Hepatocyte (in vitro differentiated cells): Measurements from ENCODE around the gene DENND1A. TPM values are rescaled to one million over a fixed set of nuclear protein-coding genes. Genes with fewer than 3 reads are reported as not detected.

Experiments used
- DNase-seq: peaks from one replicate; pipeline ENCODE4 v3.0.0-alpha.2; 2016; ENCODE audit warnings: low spot score
- H2AFZ ChIP-seq: fragments of 200-600 bp; sonication (generic); 2 replicates; pipeline ENCODE4 v1.6.0; 2016; ENCODE audit warnings: antibody characterized with exemption, mild to moderate bottlenecking
- H3K27ac ChIP-seq: fragments of 200-600 bp; sonication (generic); 2 replicates; pipeline ENCODE4 v1.5.1; 2016; ENCODE audit warnings: mild to moderate bottlenecking
- H3K27me3 ChIP-seq: fragments of 200-600 bp; sonication (generic); 2 replicates; pipeline ENCODE4 v1.6.1; 2016
- H3K36me3 ChIP-seq: fragments of 200-600 bp; sonication (generic); replicated peaks from 2 replicates; pipeline ENCODE4 v1.5.1; 2016; ENCODE audit warnings: low read depth; ENCODE audit not compliant: insufficient read depth
- H3K4me1 ChIP-seq: fragments of 200-600 bp; sonication (generic); 2 replicates; pipeline ENCODE4 v1.5.1; 2016; ENCODE audit warnings: mild to moderate bottlenecking, moderate library complexity; ENCODE audit not compliant: insufficient read depth
- H3K4me2 ChIP-seq: fragments of 200-600 bp; sonication (generic); 2 replicates; pipeline ENCODE4 v1.6.0; 2016
- H3K4me3 ChIP-seq: fragments of 200-600 bp; sonication (generic); 2 replicates; pipeline ENCODE4 v1.5.1; 2016; ENCODE audit warnings: mild to moderate bottlenecking
- H3K79me2 ChIP-seq: fragments of 200-600 bp; sonication (generic); 2 replicates; pipeline ENCODE4 v1.6.0; 2017; ENCODE audit warnings: mild to moderate bottlenecking
- H3K9me2 ChIP-seq: fragments of 200-600 bp; sonication (generic); replicated peaks from 2 replicates; pipeline ENCODE4 v1.6.0; 2017; ENCODE audit warnings: mild to moderate bottlenecking; ENCODE audit not compliant: insufficient read depth
- H3K9me3 ChIP-seq: fragments of 200-600 bp; sonication (generic); 2 replicates; pipeline ENCODE4 v1.5.1; 2016; ENCODE audit warnings: low read depth, mild to moderate bottlenecking
- H4K20me1 ChIP-seq: fragments of 200-600 bp; sonication (generic); 2 replicates; pipeline ENCODE4 v1.6.0; 2016; ENCODE audit warnings: mild to moderate bottlenecking; ENCODE audit not compliant: insufficient read depth, poor library complexity, severe bottlenecking
- CTCF ChIP-seq: fragments of 200-600 bp; sonication (generic); IDR thresholded peaks from 2 replicates; pipeline ENCODE4 v1.5.1; 2016; ENCODE audit warnings: antibody characterized with exemption, mild to moderate bottlenecking; ENCODE audit not compliant: poor library complexity
- EZH2 ChIP-seq: fragments of 200-600 bp; sonication (generic); IDR thresholded peaks from 2 replicates; pipeline ENCODE4 v1.6.1; 2016; ENCODE audit warnings: antibody characterized with exemption, mild to moderate bottlenecking, borderline replicate concordance
- EZH2phosphoT487 ChIP-seq: fragments of 200-600 bp; sonication (generic); IDR thresholded peaks from one replicate; pipeline ENCODE4 v1.6.1; 2018; ENCODE audit warnings: antibody characterized with exemption, mild to moderate bottlenecking, low read depth, moderate library complexity; ENCODE audit not compliant: unreplicated experiment, severe bottlenecking
- WGBS: methylation state at CpG from one replicate; pipeline ENCODE4 v1.1.6; 2016; ENCODE audit warnings: low lambda C conversion rate; ENCODE audit errors: missing lambda C conversion rate; 5-methylcytosine and 5-hydroxymethylcytosine counted together
- polyA plus RNA-seq: library from polyadenylated mRNA; unstranded; fragments of >200 nt; fragmentation: Nextera tagmentation; extraction: Ambion mirVana; gene quantifications from 2 replicates; pipeline ENCODE4 v1.2.1, GENCODE V29; 2016
- total RNA-seq: library from RNA; depleted of rRNA; stranded (reverse); fragments of >200 nt; gene quantifications from 2 replicates; pipeline ENCODE4 v1.2.3, GENCODE V29; 2014

The DENND1A gene
- total and polyA plus RNA-seq, 2 experiments from 2014 or later: 24.0 to 28.9 TPM

DNA sequence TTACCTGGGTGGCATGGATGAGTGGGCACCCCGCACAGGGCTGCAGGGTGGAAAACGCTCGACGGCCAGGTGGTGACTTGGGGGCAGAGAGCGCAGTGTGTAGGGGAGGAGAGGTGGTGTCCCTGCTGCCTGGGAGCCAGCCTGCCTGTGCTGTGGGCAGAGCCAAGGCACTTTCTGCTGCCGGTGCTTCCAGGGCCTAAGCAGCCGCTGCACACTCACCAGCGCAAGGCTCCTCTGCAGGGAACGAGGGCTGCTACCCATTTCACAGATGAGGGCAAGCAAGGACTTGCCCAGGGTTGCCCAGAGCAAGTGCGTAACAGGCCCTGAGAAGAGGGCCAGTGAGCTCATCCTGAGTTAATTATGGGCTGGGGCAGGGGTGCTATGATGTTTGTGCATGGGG lies 511.4 kb downstream of the DENND1A start:
- no peaks in the 10 kb centered on the region for H4K20me1 ChIP-seq

DNA sequence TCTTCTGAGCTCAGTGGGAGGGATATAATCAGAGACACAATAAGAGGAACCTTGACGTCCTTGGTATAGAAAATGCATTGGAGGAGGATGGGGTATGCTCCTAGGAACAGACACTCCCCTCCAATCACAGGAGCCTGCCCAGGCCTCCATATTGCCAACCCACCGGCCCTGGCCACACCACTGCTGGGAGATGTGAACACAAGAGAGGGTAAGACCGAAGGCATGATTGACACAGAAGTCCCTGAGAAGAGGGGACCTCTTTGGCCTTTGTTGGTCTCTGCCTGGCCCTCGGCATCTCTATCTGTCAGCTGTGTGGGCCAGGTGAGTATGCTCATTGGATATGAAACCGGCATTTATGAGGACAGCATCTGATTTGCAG lies 511.9 kb downstream of the DENND1A start:
- no peaks in the 10 kb centered on the region for H3K36me3 ChIP-seq
- no peak for DNase-seq
- 94% methylated on average over 5 of the region's 5 CpGs for WGBS
- H3K4me3 ChIP-seq: no peak overlapping the region
- H3K27me3 ChIP-seq: no peaks in the 10 kb centered on the region
- no peaks in the 10 kb centered on the region for H3K4me1 ChIP-seq
- H3K9me3 ChIP-seq: no peaks in the 10 kb centered on the region
- H3K9me2 ChIP-seq: no peaks in the 10 kb centered on the region
- H3K4me2 ChIP-seq: no peak overlapping the region
- H3K27ac ChIP-seq: no peak overlapping the region
- H3K79me2 ChIP-seq: no peaks in the 10 kb centered on the region
- H2AFZ ChIP-seq: no peak overlapping the region
- no peak for TF ChIP-seq CTCF
- no peak for TF ChIP-seq EZH2phosphoT487
- TF ChIP-seq EZH2: no peak
- H4K20me1 ChIP-seq: no peaks in the 10 kb centered on the region

More for the DNA sequence above, 511.4 kb downstream of the DENND1A start:
- Histone ChIP-seq H3K4me3 (no peak overlapping the region), H3K4me2 (no peak overlapping the region), H3K36me3 (no peaks in the 10 kb centered on the region), H3K27ac (no peak overlapping the region), H3K9me2 (no peaks in the 10 kb centered on the region), H2AFZ (no peak overlapping the region), H3K9me3 (no peaks in the 10 kb centered on the region), H3K4me1 (no peaks in the 10 kb centered on the region), H3K27me3 (no peaks in the 10 kb centered on the region), H3K79me2 (no peaks in the 10 kb centered on the region)
- 95% methylated on average over 10 of the region's 10 CpGs for WGBS
- TF ChIP-seq CTCF (no peak), EZH2 (no peak), EZH2phosphoT487 (no peak)
- DNase-seq: no peak

DNA sequence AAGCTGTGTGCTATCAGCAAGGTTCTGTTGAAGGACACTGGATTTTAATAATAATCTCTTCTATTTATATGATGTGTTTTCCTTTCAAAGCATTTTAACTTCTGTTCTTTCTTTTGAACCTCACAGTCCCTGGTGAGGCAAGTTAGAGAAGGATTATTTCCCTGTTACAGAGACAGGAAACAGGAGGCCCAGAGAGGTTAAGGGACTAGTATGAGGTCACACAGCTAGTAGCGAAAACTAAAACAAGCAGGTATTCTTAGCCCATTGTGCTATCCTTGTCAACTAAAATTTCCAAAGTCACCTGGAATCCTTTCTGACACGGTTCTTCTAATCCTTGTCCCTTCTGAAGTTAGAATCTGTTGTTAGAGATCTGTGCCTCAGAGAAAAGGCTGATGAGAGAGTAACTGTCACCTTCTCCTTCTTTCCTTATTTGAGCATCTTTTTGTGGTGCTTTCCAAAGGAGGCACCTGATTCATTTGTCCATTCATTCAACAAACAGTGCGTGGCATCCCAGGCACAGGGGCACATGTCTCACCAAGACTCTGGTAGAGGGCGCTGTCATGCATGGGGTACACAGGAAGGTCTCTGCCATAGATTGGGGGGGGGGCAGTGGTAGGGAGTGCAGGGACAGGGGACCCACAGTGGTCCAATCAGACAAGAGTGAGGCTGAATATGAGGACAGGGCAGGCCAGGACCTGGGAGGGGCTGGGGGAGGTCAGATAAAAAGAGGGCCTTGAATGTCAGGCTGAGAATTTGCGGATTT lies 512.5 kb downstream of the DENND1A start:
- Histone ChIP-seq H2AFZ (no peak overlapping the region), H3K27ac (no peak overlapping the region), H3K4me1 (no peaks in the 10 kb centered on the region), H3K4me2 (no peak overlapping the region), H3K36me3 (no peaks in the 10 kb centered on the region), H3K9me2 (no peaks in the 10 kb centered on the region), H4K20me1 (no peaks in the 10 kb centered on the region), H3K9me3 (no peaks in the 10 kb centered on the region), H3K4me3 (no peak overlapping the region), H3K27me3 (no peaks in the 10 kb centered on the region), H3K79me2 (no peaks in the 10 kb centered on the region)
- DNase-seq: no peak
- 88% methylated on average over 5 of the region's 5 CpGs for WGBS
- TF ChIP-seq CTCF (no peak), EZH2 (no peak), EZH2phosphoT487 (no peak)
